ENCODE results near the gene DLGAP3. TPM values are rescaled to one million over a fixed set of nuclear protein-coding genes. Genes with fewer than 3 reads are reported as not detected.

The DLGAP3 gene
- total RNA-seq, 1 donor: not detected

DNA sequence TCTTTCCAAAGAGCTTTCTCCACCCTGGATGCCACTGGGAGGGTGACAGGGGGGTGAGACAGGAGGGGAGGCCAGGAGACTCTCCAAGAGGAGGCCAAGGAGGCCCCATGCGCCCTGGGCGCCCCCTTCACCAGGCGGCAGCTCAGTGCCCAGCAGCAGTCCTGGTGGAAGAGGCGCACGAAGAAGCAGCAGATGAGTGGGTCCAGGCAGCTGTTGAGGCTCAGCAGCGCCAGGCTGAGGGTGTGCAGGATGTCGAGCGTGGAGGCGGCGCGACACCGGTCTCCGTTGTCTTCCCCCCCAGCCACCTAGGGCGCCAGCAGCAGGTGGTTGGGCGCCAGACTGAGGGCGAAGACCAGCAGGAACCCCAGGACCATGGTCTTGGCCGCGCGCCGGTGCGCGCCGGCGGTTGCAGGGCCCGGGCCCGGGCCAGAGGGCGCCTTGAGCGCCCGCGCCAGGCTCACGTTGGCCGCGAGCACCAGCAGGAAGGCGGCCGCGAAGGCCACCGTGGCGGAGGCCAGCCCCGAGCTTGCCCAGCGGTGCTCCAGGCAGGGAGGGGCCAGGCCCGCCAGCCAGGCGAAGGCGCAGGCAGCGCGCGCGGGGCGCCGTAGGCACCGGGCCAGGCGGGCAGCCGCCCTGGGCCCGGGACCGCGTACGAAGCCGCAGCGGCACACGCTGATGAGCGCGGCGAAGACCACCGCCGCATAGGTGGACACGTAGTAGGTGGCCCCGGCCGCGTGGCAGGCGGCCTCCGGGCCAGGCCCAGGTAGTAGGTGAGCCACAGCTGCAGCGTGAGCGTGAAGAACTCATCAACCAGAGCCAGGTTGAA lies 47.1 kb upstream of the DLGAP3 start:
- peaks cover 2% of the 10 kb centered on the region for H3K36me3 ChIP-seq (ENCODE audit: insufficient read depth, low read length)
- H3K4me3 ChIP-seq (ENCODE audit: insufficient read depth, low read length): no peak overlapping the region
- TF ChIP-seq, protein P1, sequence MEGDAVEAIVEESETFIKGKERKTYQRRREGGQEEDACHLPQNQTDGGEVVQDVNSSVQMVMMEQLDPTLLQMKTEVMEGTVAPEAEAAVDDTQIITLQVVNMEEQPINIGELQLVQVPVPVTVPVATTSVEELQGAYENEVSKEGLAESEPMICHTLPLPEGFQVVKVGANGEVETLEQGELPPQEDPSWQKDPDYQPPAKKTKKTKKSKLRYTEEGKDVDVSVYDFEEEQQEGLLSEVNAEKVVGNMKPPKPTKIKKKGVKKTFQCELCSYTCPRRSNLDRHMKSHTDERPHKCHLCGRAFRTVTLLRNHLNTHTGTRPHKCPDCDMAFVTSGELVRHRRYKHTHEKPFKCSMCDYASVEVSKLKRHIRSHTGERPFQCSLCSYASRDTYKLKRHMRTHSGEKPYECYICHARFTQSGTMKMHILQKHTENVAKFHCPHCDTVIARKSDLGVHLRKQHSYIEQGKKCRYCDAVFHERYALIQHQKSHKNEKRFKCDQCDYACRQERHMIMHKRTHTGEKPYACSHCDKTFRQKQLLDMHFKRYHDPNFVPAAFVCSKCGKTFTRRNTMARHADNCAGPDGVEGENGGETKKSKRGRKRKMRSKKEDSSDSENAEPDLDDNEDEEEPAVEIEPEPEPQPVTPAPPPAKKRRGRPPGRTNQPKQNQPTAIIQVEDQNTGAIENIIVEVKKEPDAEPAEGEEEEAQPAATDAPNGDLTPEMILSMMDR (IDR thresholded peaks at IDR 0.05; ENCODE audit: extremely low read depth, low read depth, low read length): no peak
- no peak overlapping the region for H2AFZ ChIP-seq (ENCODE audit: low read length)
- no peaks in the 10 kb centered on the region for H3K9me3 ChIP-seq (ENCODE audit: low read depth, low read length)
- H4K20me1 ChIP-seq (ENCODE audit: insufficient read depth, low read length): peaks cover 7% of the 10 kb centered on the region
- no peak overlapping the region for H3K4me2 ChIP-seq (ENCODE audit: insufficient read depth, low read length)
- DNase-seq (ENCODE audit: insufficient read length, low spot score, missing footprints): no peak
- H3K4me1 ChIP-seq (ENCODE audit: insufficient read depth, low read length): no peaks in the 10 kb centered on the region
- no peak overlapping the region for H3K27ac ChIP-seq (ENCODE audit: low read depth, low read length)
- H3K79me2 ChIP-seq (ENCODE audit: insufficient read depth, low read length): no peaks in the 10 kb centered on the region
- no peaks in the 10 kb centered on the region for H3K27me3 ChIP-seq (ENCODE audit: insufficient read depth, low read length)

DNA sequence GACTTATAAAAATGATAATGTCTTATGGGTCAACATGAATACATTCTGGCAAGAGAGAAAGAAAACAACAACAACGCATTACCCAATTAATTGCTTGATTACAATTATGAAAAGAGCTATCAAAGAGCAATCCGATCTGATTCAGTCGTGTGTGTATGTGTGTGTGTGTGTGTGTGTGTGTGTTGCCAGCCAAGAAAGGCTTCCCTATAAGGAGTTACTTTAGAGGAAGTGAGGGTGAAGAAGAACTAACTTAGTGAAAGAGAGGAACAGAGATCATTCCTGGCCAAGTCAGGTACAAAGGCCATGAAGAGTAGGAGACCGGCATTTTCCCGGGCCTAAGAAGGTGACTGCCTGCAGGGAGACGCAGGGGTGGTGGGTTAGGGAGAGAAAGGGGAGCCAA lies 46.3 kb upstream of the DLGAP3 start:
- Histone ChIP-seq H3K4me1 (ENCODE audit: insufficient read depth, low read length) (no peaks in the 10 kb centered on the region), H3K27me3 (ENCODE audit: insufficient read depth, low read length) (no peaks in the 10 kb centered on the region), H3K79me2 (ENCODE audit: insufficient read depth, low read length) (no peaks in the 10 kb centered on the region), H3K36me3 (ENCODE audit: insufficient read depth, low read length) (no peaks in the 10 kb centered on the region), H3K9me3 (ENCODE audit: low read depth, low read length) (no peaks in the 10 kb centered on the region), H4K20me1 (ENCODE audit: insufficient read depth, low read length) (peaks cover 7% of the 10 kb centered on the region), H3K27ac (ENCODE audit: low read depth, low read length) (no peak overlapping the region), H3K4me2 (ENCODE audit: insufficient read depth, low read length) (no peak overlapping the region), H2AFZ (ENCODE audit: low read length) (no peak overlapping the region), H3K4me3 (ENCODE audit: insufficient read depth, low read length) (no peak overlapping the region)
- no peak for DNase-seq (ENCODE audit: insufficient read length, low spot score, missing footprints)
- TF ChIP-seq, protein P1 (IDR thresholded peaks at IDR 0.05; ENCODE audit: extremely low read depth, low read depth, low read length): no peak

DNA sequence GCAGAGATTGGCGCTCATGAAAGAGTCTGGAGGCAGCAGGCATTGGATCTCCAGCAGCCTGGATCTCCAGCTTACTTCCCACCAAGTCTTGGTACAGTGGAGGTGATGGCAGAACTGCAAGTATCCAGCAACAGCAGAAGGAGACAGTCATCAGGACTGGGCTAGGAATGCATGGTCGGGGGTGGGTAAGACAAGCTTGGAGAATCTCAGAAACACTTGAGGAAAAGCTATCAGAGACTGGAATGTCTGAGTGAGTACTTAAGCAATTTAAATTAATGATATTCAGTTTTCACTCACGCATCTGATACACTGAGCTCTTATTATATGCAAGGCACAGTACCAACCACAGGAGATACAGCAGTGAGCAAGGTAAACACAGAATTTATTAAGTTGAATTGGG lies 45.9 kb upstream of the DLGAP3 start:
- Histone ChIP-seq H3K4me1 (ENCODE audit: insufficient read depth, low read length) (no peaks in the 10 kb centered on the region), H3K9me3 (ENCODE audit: low read depth, low read length) (no peaks in the 10 kb centered on the region), H3K4me2 (ENCODE audit: insufficient read depth, low read length) (no peak overlapping the region), H4K20me1 (ENCODE audit: insufficient read depth, low read length) (peaks cover 4% of the 10 kb centered on the region), H3K4me3 (ENCODE audit: insufficient read depth, low read length) (no peak overlapping the region), H3K27ac (ENCODE audit: low read depth, low read length) (no peak overlapping the region), H3K27me3 (ENCODE audit: insufficient read depth, low read length) (no peaks in the 10 kb centered on the region), H2AFZ (ENCODE audit: low read length) (no peak overlapping the region), H3K36me3 (ENCODE audit: insufficient read depth, low read length) (no peaks in the 10 kb centered on the region), H3K79me2 (ENCODE audit: insufficient read depth, low read length) (no peaks in the 10 kb centered on the region)
- DNase-seq (ENCODE audit: insufficient read length, low spot score, missing footprints): no peak
- TF ChIP-seq, protein P1 (IDR thresholded peaks at IDR 0.05; ENCODE audit: extremely low read depth, low read depth, low read length): no peak

DNA sequence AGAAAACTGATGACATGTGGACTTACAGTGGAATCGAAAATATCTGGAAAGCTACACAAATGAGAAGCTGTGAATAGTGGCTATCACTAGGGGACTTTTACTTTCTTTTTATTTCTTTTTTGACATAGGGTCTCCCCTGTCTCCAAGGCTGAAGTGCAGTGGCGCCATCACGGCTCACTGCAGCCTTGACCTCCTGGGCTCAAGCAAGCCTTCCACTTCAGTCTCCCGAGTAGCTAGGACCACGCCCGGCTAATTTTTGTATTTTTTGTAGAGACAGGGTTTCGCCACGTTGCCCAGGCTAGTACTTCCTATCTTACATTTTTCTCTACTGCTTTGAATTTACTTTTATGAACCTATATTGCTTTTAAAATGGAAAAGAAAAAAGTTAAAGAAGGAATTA lies 45.2 kb upstream of the DLGAP3 start:
- H3K36me3 ChIP-seq (ENCODE audit: insufficient read depth, low read length): no peaks in the 10 kb centered on the region
- TF ChIP-seq, protein P1 (IDR thresholded peaks at IDR 0.05; ENCODE audit: extremely low read depth, low read depth, low read length): no peak
- H3K9me3 ChIP-seq (ENCODE audit: low read depth, low read length): no peaks in the 10 kb centered on the region
- H3K79me2 ChIP-seq (ENCODE audit: insufficient read depth, low read length): no peaks in the 10 kb centered on the region
- H3K27me3 ChIP-seq (ENCODE audit: insufficient read depth, low read length): no peaks in the 10 kb centered on the region
- no peak overlapping the region for H3K27ac ChIP-seq (ENCODE audit: low read depth, low read length)
- no peak overlapping the region for H3K4me2 ChIP-seq (ENCODE audit: insufficient read depth, low read length)
- H2AFZ ChIP-seq (ENCODE audit: low read length): no peak overlapping the region
- H4K20me1 ChIP-seq (ENCODE audit: insufficient read depth, low read length): peaks cover 3% of the 10 kb centered on the region
- H3K4me1 ChIP-seq (ENCODE audit: insufficient read depth, low read length): no peaks in the 10 kb centered on the region
- no peak for DNase-seq (ENCODE audit: insufficient read length, low spot score, missing footprints)
- H3K4me3 ChIP-seq (ENCODE audit: insufficient read depth, low read length): no peak overlapping the region
